Activated T-cell treated with anti-CD3 and anti-CD28 coated beads, Interleukin-2, amount 50 U/mL, for 1 hour (primary cell): ENCODE data around the gene BIN1.
A peak's percentile ranks its signal among the peaks of the same experiment; 100 is the strongest.

Source experiments
- DNase-seq: peaks from one replicate; pipeline ENCODE4 v3.0.0-alpha.2; 2020

Gene BIN1

GRCh38 chr2:127054996-127055785, 51.8 kb downstream of the BIN1 start:
- no peak for DNase-seq

- no peak for DNase-seq
Measured at GRCh38 chr2:127054604-127054930, 52.4 kb downstream of the BIN1 start.

- DNase-seq = no peak
Measured at GRCh38 chr2:127053731-127054603, 53.0 kb downstream of the BIN1 start.

- DNase-seq = no peak
Measured at GRCh38 chr2:127052771-127053691, 53.9 kb downstream of the BIN1 start.

- peak; percentile 18 for DNase-seq
Measured at GRCh38 chr2:127052057-127052770, 54.7 kb downstream of the BIN1 start.

GRCh38 chr2:127051116-127052056, 55.6 kb downstream of the BIN1 start:
- DNase-seq = peak; percentile 12

- DNase-seq = no peak
Measured at GRCh38 chr2:127050803-127051115, 56.2 kb downstream of the BIN1 start.

GRCh38 chr2:127049927-127050802, 56.8 kb downstream of the BIN1 start:
- peak; percentile 71 for DNase-seq

- peak; percentile 14 for DNase-seq
Measured at GRCh38 chr2:127048969-127049897, 57.7 kb downstream of the BIN1 start.

- no peak for DNase-seq
Measured at GRCh38 chr2:127048618-127048935, 58.4 kb downstream of the BIN1 start.

GRCh38 chr2:127047716-127048617, 59.0 kb downstream of the BIN1 start:
- no peak for DNase-seq

- peak; percentile 8 for DNase-seq
Measured at GRCh38 chr2:127047054-127047453, 59.9 kb downstream of the BIN1 start.

GRCh38 chr2:127046579-127046978, 60.4 kb downstream of the BIN1 start:
- peak; percentile 12 for DNase-seq

- DNase-seq = no peak
Measured at GRCh38 chr2:127045792-127046501, 61.0 kb downstream of the BIN1 start.

- DNase-seq = peak; percentile 2
Measured at GRCh38 chr2:127044977-127045661, 61.8 kb downstream of the BIN1 start.

- DNase-seq = no peak
Measured at GRCh38 chr2:127044165-127044718, 62.7 kb downstream of the BIN1 start.
